Measurements from ENCODE around the gene AEN.

Gene AEN

DNA sequence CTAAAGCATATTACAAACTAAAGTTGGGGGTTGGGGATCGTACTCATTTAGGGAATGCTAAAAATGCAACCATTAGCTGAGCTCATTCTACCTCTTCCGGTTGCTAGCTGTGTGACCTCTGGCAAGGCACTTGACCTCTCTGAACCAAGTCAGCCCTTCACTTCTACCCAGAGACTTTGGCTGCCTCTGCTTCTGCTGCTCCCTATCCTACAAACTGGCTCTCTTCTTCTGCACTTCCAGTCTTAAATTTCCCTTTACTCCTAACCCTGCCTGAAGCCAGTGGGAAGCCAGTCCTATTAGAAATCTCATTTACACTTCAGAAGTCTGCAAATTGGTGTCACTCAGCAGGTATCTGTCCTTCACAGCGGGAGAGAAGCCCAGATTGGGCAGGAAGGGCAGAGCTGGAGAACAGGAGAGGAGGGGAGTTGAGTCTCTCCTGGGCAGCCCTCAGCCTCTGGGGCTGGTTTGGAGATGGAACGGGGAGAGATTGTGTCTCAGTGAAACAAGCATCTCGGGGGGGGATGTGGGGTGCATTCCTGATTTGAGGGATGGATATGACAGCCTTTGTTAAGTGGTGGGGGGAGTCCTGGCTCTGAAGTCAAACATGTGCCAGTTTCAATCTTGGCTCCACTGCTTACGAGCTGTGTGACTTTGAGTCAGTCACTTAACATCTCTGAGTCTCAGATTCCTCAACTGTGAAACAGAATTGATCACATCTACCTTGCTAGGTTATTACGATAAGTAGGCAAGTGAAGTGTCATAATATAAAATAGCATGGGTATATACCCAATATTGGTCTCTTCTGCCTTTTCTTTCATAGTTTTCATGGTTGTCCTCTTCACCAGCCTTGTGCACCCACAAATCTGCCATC lies 7.8 kb upstream of the AEN start:
- DNase-seq, result no peak

- no peak for DNase-seq
Measured at GRCh38 chr15:88615303-88616107, 5.6 kb upstream of the AEN start.

DNA sequence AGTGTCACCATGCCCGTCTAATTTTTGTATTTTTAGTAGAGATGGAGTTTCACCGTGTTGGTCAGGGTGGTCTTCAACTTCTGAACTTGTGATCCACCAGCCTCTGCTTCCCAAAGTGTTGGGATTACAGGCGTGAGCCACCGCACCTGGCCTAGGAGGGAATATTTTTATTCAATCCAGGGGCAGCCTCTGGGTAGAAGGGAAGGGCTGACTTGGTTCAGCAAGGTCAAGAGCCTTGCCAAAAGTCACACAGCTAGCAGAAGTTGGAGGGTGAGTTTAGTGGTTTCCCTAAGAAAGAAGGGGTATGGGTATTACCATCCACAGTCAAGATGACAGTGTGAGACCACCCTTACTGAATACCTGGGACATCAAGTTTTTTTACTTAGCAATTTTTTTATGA lies 4.9 kb upstream of the AEN start:
- DNase-seq, result no peak

- DNase-seq, result no peak
Measured at GRCh38 chr15:88617031-88617722, 4.0 kb upstream of the AEN start.

GRCh38 chr15:88617790-88618189 lies 3.4 kb upstream of the AEN start:
- no peak for DNase-seq

- no peak for DNase-seq
Measured at GRCh38 chr15:88618686-88619085, 2.5 kb upstream of the AEN start.

GRCh38 chr15:88619796-88620195 lies 1.3 kb upstream of the AEN start:
- no peak for DNase-seq

DNA sequence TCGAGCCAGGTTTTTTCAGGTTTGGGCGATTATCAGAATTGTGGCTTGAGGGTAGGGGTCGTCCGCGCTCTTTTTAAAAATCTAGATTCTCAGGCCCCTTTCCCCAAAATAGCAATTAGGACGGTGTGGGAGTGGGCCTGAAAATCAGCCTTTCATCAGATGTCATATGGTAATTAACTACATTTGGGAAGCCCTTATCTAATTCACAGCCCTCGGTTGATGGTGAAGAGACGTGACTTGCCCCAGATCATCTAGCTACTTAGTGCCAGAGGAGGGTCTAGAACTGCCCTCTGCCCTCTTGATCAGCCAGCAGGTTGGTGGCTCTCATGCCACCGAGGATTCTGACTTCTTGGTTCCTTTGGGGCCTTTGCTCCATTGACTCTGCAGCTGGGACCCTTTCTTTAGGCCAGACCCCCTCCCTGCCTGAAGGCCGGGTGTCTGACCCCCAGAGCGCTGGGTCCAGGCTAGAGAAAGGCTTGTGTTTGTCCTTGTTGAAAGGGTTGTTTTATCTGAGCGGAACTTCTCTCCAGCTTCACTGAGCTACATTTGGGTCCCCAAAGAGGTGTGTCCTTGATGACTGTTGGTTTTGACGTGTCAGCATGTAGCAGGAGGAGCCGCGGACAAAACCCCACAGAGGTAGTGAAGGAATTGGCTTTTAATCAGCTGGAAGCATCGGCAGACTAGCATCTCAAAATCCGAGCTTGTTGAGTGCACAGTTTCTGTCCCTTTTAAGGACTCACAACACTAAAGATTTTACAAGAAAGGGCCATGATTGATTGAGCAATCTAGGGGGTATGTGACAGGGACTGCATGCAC lies 857 bp downstream of the AEN start:
- peak; percentile 71 for DNase-seq

- no peak for DNase-seq
Measured at GRCh38 chr15:88622605-88622975, 1.4 kb downstream of the AEN start.

- DNase-seq, result peak; percentile 65
Measured at GRCh38 chr15:88623061-88623460, 1.9 kb downstream of the AEN start.

- no peak for DNase-seq
Measured at GRCh38 chr15:88623632-88624031, 2.5 kb downstream of the AEN start.

GRCh38 chr15:88624156-88624970 lies 3.2 kb downstream of the AEN start:
- DNase-seq, result peak; percentile 54

DNA sequence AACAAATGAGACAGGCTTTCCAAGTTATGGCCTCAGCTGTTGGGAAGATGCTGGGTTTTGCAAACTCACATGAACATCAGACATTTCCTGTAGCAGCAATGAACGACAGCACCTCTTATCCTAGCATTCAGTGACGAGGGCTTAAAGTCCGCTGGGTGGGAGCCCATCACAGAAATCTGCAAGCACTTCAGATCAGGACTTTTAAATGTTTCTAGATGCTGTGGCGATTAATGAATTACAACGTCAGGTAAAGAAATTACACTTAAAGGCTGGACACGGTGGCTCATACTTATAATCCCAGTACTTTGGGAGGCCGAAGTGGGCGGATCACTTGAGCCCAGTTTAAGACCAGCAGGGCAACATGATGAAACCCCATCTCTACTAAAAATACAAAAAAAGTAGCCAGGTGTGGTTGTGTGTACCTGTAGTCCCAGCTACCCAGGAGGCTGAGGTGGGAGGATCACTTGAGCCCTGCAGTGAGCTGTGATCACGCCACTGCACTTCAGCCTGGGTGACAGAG lies 3.9 kb downstream of the AEN start:
- DNase-seq, result no peak

DNA sequence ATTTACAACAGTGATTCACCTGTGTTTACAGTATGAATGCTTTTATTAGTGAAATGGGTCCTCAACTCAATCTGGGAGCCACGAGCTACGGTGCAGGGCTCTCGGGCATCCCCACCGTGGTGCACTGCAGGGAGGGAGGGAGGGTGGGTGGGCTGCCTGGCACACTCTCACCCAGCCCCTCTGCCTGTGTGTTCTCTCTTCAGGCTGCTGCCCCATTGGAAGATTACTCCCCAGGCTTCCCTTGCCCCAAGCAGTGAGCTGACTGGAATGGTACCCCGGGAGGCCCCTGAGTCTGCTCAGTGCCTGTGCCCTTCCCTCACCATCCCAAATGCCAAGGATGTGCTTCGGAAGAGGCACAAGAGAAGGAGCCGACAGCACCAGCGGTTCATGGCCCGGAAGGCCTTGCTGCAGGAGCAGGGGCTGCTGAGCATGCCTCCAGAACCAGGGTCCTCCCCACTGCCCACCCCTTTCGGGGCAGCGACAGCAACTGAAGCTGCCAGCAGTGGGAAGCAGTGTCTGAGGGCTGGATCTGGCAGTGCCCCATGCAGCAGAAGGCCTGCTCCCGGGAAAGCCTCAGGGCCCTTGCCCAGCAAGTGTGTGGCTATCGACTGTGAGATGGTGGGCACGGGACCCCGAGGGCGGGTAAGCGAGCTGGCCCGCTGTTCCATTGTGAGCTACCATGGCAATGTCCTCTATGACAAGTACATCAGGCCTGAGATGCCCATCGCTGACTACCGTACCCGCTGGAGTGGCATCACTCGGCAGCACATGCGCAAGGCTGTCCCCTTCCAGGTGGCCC lies 5.0 kb downstream of the AEN start:
- DNase-seq, result no peak

DNA sequence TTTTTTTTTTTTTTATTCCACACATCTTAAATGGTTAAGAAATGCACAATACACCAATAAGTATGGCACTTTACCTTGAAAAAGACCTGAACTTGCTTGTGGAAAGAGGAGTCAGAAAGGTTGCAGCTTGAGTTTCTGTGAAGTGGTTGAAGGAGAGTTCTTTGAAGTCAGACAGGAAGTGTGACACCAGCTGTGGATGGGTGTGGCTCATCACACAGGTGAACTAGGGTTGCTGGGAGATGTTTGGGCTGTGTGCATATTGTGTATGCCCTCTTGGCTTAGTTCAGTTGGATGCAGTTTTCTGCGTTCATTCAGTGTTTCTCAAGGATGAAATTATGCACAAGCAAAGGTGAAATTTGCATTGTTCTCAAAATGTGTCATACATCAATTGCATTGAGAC lies 6.3 kb downstream of the AEN start:
- peak; percentile 90 for DNase-seq

DNA sequence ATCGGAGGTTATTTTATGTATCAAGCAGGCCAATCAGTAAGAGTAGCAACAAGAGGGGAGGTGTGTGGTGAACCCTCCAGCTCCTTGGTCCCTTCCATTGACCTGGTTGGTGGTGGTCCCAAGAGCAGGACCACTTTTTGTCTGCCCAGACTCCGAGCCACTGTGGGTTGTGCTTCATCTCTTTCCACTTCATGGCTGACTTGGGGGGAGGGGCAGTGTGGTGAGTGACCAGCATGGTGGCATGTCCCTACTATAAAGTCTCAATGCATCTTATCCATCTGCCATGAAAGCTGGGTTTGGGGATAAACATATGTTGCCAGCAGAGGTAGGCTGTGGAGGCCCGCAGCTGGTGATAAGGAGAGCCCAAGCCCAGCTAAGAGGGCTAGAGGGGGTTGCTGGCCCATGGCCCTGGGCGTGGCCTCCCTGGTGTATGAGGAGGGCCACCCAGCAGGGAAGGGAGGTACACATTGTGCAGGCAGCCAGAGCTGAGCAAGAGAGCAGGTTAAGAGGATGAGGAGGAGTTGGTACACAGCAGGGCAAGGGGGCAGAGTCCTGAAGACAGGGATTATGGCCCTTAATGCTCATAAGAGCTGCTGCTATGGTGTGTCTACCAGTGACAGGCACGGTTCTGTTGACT lies 7.0 kb downstream of the AEN start:
- no peak for DNase-seq

DNA sequence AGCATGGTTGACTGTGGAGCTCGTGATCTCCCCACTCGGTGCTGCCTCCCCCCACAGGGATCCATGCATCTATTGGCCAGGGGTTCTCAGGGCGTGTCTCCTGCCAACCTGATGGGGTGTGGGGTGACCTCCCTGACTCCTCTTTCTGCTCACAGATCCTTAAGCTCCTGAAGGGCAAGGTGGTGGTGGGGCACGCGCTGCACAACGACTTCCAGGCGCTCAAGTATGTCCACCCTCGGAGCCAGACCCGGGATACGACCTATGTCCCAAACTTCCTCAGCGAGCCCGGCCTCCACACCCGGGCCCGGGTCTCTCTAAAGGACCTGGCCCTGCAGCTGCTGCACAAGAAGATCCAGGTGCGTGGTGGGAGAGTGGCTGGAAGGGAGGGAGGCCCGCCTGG lies 7.9 kb downstream of the AEN start:
- DNase-seq, result no peak

DNA sequence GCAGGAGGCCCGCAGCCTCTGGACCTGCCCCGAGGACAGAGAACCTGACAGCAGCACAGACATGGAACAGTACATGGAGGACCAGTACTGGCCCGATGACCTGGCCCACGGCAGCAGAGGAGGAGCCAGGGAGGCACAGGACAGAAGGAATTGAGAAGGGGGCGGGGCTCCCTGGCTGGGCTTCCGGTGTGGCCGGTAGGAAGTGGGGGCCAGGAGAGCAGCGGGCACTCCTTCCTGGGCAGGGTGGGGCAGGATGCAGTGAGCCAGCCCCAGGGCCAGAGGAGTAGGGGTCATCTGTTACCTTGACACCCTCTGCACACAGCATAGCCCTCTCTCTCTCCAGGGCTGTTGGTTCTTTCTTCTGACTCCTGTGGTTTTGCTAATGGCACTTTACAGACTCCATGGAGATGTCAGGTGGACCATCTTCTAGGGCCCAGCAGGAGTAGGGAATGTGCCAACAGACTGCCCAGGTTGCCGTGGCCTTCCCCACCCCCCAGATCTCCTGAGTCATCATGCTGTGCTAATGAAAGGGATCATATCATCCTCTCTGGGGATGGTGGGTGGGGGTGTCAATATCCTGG lies 9.1 kb downstream of the AEN start:
- no peak for DNase-seq

DNA sequence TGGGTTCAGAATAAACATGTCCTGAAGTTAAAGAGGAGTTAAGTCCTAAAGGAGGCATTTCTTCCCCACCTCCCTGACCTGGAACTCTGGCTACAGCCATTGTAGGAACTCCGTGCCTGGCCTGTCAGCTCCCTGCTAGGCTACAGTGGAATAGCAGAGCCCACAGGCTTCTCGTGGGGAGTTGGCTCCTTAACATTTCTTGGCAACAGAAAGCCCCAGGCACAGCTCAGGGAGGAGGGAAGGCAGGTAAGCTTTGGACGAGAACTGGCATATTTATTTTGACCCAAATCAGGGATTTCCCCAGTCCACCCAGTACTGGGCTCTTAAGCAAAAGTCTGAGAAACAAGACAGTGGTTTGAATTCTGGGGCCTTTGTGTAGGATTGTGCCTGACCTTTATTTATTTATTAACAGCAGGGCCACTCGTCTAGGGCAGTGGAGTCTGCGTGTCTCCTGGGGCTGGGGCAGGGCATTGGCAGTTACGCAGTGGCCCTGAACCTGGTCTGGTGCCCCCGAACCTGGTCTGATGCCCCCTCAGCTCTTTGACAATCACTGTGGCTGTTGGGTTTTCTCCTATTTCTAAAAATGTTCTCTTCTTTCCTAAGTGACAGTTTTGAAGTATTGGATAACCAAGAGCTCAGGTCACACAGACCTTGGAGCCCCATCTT lies 9.8 kb downstream of the AEN start:
- no peak for DNase-seq
